ENCODE measurements around the gene FOXF1. TPM values are rescaled to one million over a fixed set of nuclear protein-coding genes. Genes with fewer than 3 reads are reported as not detected.

The FOXF1 gene
- total and polyA plus RNA-seq, 4 donors = 12.2 to 34.4 (median 19.1) TPM

DNA sequence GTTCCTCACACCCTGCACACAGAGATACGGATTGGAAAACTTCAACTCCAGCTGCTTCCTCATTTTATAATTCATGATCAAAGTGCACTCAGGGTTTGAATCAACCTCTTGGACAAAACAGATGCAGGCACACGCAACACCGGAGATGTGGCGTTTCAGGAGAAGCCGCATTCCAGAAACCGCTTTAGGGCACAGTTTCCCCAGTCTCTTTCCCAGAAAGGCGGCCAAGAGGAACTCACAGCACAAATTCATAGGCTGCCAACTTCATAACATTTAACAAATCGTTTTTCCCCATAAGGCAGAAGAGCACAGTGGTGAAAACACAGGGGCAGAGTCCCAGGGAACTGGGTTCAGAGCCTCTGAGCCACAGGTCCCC, 36.3 kb downstream of the FOXF1 start:
- peaks cover 0 to 32% (median 14%) of the 10 kb centered on the region in 4 donors for H3K36me3 ChIP-seq (ENCODE audit: control insufficient read depth in 4 of 4, insufficient read depth in 4 of 4, low read length in 4 of 4)
- H3K4me1 ChIP-seq (ENCODE audit: control insufficient read depth in 5 of 5, insufficient read depth in 5 of 5, low read length in 5 of 5) = no peaks in the 10 kb centered on the region
- no peak for DNase-seq
- no peak for ATAC-seq (ENCODE audit: insufficient read depth, low FRiP score)
- no peaks in the 10 kb centered on the region for H3K27me3 ChIP-seq (ENCODE audit: control insufficient read depth in 3 of 3, insufficient read depth in 3 of 3, low read length in 2 of 3)
- no peaks in the 10 kb centered on the region for H3K9me3 ChIP-seq (ENCODE audit: control insufficient read depth in 4 of 4, insufficient read depth in 3 of 4, low read length in 3 of 4)
- H3K27ac ChIP-seq (ENCODE audit: low read depth in 1 of 2, low read length in 1 of 2) = no peak overlapping the region
- 92 to 94% methylated on average over 8 of the region's 8 CpGs for WGBS, 2 donors
- TF ChIP-seq, protein P1, sequence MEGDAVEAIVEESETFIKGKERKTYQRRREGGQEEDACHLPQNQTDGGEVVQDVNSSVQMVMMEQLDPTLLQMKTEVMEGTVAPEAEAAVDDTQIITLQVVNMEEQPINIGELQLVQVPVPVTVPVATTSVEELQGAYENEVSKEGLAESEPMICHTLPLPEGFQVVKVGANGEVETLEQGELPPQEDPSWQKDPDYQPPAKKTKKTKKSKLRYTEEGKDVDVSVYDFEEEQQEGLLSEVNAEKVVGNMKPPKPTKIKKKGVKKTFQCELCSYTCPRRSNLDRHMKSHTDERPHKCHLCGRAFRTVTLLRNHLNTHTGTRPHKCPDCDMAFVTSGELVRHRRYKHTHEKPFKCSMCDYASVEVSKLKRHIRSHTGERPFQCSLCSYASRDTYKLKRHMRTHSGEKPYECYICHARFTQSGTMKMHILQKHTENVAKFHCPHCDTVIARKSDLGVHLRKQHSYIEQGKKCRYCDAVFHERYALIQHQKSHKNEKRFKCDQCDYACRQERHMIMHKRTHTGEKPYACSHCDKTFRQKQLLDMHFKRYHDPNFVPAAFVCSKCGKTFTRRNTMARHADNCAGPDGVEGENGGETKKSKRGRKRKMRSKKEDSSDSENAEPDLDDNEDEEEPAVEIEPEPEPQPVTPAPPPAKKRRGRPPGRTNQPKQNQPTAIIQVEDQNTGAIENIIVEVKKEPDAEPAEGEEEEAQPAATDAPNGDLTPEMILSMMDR (IDR thresholded peaks at IDR 0.05; ENCODE audit: control extremely low read depth, extremely low read depth) = no peak
- no peak overlapping the region for H3K4me3 ChIP-seq
- no peak overlapping the region for H3K9ac ChIP-seq (ENCODE audit: insufficient read depth in 1 of 2, low read length in 2 of 2)

DNA sequence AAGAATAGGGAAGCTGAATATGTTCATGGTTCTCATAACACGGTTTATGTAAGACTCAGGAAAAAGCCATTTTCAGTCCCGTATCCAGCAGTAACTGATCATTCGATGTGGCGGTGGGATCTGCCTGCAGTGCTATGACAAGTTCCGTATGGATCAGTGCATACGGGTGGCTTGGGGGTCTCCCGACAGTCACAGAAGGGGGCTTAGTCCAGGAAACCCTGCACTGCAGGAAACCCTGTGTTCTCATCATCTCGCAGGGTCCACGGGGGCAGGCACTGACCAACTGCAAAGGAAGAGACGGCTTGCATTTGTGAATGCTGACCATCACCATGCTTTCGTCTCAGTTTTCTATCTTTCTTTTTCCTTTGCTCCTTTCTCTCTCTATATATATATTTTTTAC, 37.0 kb downstream of the FOXF1 start:
- TF ChIP-seq, protein P1 (IDR thresholded peaks at IDR 0.05; ENCODE audit: control extremely low read depth, extremely low read depth) = no peak
- H3K27ac ChIP-seq (ENCODE audit: low read depth in 1 of 2, low read length in 1 of 2) = no peak overlapping the region
- H3K4me1 ChIP-seq (ENCODE audit: control insufficient read depth in 5 of 5, insufficient read depth in 5 of 5, low read length in 5 of 5) = no peaks in the 10 kb centered on the region
- 95 to 97% methylated on average over 11 of the region's 11 CpGs for WGBS, 2 donors
- DNase-seq = no peak
- no peak for ATAC-seq (ENCODE audit: insufficient read depth, low FRiP score)
- H3K27me3 ChIP-seq (ENCODE audit: control insufficient read depth in 3 of 3, insufficient read depth in 3 of 3, low read length in 2 of 3) = no peaks in the 10 kb centered on the region
- no peak overlapping the region for H3K9ac ChIP-seq (ENCODE audit: insufficient read depth in 1 of 2, low read length in 2 of 2)
- H3K36me3 ChIP-seq (ENCODE audit: control insufficient read depth in 4 of 4, insufficient read depth in 4 of 4, low read length in 4 of 4) = peaks cover 0 to 33% (median 14%) of the 10 kb centered on the region in 4 donors
- no peaks in the 10 kb centered on the region for H3K9me3 ChIP-seq (ENCODE audit: control insufficient read depth in 4 of 4, insufficient read depth in 3 of 4, low read length in 3 of 4)
- H3K4me3 ChIP-seq = no peak overlapping the region

DNA sequence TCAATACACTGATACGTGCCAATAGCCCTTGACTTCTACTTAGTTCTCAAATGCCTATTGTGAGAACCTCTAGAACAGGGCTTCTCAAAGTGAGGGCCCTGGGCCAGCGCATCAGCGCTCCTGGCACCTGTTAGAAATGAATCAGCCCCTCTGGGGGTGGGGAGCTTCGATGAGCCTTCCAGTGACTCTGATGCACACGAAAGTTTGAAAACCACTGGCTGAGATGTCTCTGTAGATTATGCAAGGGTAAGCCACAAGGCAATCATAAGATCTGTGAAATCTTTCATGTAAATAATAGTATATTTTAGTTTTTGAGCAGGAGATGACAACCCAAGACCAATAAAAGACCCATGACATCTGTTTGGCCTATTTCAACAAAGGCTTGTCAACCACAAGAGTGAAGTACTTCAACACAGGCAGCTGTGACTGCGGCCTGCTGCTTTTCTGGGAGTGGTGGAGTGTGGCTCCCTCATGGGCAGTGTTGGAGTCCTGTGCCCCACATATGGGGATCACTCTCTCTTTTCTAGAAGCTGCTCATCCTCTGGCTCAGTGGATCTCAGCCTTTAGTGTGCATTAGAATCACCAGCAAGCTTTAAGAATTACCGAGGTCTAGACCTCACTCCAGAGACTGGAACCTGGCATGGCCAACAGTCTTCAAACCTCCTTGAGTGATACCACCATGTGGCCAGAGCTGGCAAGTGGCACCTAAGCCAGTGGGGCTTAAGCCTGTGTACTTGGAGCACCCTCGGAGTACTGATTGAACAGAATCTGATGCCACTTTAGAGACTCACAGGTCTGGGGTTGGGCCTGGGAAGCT, 39.0 kb downstream of the FOXF1 start:
- no peaks in the 10 kb centered on the region for H3K9me3 ChIP-seq (ENCODE audit: control insufficient read depth in 4 of 4, insufficient read depth in 3 of 4, low read length in 3 of 4)
- H3K9ac ChIP-seq (ENCODE audit: insufficient read depth in 1 of 2, low read length in 2 of 2) = no peak overlapping the region
- peaks cover 0 to 31% (median 14%) of the 10 kb centered on the region in 4 donors for H3K36me3 ChIP-seq (ENCODE audit: control insufficient read depth in 4 of 4, insufficient read depth in 4 of 4, low read length in 4 of 4)
- H3K27me3 ChIP-seq (ENCODE audit: control insufficient read depth in 3 of 3, insufficient read depth in 3 of 3, low read length in 2 of 3) = no peaks in the 10 kb centered on the region
- 77% methylated on average over 8 of the region's 8 CpGs for WGBS, 2 donors
- TF ChIP-seq, protein P1 (IDR thresholded peaks at IDR 0.05; ENCODE audit: control extremely low read depth, extremely low read depth) = no peak
- DNase-seq = no peak
- peaks cover 0 to 3% (median 0%) of the 10 kb centered on the region in 5 donors for H3K4me1 ChIP-seq (ENCODE audit: control insufficient read depth in 5 of 5, insufficient read depth in 5 of 5, low read length in 5 of 5)
- no peak for ATAC-seq (ENCODE audit: insufficient read depth, low FRiP score)
- no peak overlapping the region for H3K27ac ChIP-seq (ENCODE audit: low read depth in 1 of 2, low read length in 1 of 2)
- H3K4me3 ChIP-seq = no peak overlapping the region

All from lung (tissue), 12 donors.